SH-SY5Y (cell line): ENCODE results near the gene HIBCH.

Experiments used
- GATA2 ChIP-seq: IDR thresholded peaks from 2 replicates; pipeline ENCODE4 v1.6.1; 2011; ENCODE audit warnings: mild to moderate bottlenecking, low read depth, low read length
- GATA3 ChIP-seq: IDR thresholded peaks from 2 replicates; pipeline ENCODE4 v1.6.1; 2011; ENCODE audit warnings: low read depth, mild to moderate bottlenecking, low read length, moderate library complexity

The HIBCH gene, protein sequence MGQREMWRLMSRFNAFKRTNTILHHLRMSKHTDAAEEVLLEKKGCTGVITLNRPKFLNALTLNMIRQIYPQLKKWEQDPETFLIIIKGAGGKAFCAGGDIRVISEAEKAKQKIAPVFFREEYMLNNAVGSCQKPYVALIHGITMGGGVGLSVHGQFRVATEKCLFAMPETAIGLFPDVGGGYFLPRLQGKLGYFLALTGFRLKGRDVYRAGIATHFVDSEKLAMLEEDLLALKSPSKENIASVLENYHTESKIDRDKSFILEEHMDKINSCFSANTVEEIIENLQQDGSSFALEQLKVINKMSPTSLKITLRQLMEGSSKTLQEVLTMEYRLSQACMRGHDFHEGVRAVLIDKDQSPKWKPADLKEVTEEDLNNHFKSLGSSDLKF

DNA sequence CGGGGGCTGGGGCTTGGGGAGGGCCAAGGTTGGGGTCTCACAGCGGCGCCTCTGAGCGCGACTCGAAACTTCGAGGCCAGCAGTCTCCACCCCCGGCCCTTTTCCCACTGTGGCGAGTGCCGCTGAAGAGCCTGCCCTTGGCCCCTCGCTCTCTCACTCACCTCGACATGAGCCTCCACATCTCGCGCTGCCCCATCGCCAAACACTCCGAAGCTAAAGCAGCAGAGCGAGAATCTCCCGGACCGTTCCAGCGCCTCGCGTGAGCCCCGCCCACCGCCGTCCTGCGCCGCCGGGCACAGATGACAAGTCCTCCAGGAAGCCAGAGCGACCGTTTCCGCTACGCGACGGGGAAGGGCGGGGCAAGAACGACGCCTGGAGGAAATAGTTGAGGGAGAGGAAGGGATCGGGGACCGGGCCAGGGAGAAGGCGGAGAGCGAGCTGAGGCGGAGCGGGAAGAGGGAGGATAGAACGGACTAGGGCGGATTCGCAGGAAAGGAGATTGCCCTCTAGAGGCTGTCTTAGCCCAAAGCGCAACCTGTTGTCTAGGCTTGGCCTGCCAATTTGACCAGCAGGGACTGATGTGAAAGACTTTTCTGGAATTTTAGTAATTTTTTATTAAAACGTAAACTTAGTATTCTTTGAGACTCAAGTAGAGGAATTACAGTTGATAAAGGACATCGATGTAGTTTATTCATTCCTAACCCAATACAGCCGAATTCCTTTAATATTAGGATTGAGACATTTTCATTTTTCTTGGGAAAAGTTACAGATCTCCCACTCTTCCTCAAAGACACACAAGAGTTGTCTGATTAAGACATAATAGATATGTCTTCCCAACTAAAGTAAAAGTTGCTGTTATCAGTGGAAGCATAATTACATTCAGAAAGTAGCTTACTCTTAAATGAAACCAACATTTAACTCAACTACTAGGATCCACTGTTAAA, at the start of gene HIBCH:
HIBCH (minus strand) TSS at position 272 of the 944 bp plus-strand sequence; CDS start at position 196, 76 bp downstream.
- TF ChIP-seq GATA3 (no peak), GATA2 (peak; percentile 17; the same call in 1 of the 2 replicates)

DNA sequence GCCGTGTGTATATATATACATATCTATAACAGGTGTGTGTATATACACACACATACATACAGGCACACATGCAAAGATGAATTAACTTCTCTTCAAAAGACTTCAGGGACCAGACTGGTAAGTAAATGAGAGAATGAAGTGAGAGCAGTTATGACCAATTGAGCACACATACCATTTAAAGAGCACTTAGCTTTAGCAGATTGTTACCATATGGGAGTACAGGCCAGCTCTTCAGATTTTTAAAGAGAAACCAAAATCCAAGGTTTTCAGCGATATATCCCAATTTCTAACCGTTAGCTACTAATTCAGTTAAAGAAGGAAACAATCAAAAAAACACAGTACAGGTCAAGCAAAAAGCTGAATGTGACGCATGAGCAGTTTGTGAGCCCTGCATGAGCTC, 47.5 kb upstream of the HIBCH start:
- TF ChIP-seq GATA3, result no peak
- no peak for TF ChIP-seq GATA2

DNA sequence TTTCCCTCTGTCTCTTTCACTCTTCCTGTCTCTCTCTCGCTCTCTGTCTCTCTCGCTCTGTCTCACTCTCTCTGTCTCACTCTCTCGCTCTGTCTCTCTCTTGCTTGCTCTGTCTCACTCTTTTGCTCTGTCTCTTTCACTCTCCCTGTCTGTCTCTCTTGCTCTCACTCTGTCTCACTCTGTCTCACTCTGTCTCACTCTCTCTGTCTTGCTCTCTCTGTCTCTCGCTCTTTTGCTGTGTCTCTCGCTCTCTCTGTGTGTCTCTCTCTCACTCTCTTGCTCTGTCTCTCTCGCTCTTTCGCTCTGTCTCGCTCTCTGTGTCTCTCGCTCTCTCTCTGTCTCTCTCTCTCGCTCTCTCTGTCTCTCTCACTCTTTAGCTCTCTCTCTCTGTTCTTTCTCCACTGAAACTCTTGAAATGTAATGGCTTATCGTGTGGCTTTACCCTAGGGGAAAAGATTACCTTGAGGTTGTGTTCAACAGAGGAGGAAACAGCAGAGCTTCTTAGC, 46.7 kb upstream of the HIBCH start:
- TF ChIP-seq GATA3 (no peak), GATA2 (no peak)

DNA sequence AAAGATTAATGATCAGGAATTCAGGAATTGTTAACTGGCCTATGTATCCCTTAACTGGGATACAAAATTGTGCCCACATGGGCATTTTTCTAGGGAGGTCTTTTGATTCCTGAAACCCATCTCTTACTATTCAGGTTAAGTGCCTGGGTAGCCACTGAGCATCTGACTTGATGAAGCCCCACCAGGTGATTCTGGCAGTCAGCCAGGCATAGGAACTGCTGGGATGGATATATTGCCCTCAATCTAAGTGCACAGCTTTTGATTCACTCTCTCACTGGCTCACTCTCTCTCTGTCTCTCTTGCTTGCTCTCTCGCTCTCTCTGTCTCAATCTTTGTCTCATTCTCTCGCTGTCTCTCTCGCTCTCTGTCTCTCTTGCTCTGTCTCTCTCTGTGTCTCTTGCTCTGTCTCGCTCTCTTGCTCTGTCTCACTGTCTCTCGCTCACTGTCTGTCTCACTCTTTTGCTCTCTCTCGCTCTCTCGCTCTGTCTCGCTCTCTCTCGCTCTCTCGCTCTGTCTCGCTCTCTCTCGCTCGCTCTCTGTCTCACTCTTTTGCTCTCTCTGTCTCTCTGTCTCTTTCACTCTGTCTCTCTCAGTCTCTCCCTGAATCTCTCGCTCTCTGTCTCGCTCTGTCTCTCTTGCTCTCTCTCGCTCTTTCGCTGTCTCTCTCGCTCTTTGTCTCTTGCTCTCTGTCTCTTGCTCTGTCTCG, 46.0 kb upstream of the HIBCH start:
- TF ChIP-seq GATA2, result no peak
- no peak for TF ChIP-seq GATA3

DNA sequence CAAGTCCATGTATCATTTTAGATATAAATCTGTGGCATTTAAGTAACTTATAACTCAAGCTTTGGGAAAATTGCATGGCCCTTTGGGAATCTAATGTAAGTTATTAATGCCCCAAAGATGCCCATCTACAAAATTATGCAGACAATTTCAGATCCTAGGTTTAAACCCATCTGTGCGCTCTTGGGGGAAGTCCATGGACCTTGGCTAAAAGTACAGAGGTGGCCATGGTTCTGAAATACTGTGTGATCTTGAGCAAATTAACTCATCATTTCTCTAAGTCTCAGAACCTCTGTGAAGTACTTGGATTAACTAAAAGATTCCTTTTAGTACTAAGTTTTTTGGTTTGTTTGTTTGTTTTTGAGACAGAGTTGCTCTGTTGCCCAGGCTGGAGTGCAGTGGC, 43.3 kb upstream of the HIBCH start:
- no peak for TF ChIP-seq GATA2
- TF ChIP-seq GATA3, result no peak

DNA sequence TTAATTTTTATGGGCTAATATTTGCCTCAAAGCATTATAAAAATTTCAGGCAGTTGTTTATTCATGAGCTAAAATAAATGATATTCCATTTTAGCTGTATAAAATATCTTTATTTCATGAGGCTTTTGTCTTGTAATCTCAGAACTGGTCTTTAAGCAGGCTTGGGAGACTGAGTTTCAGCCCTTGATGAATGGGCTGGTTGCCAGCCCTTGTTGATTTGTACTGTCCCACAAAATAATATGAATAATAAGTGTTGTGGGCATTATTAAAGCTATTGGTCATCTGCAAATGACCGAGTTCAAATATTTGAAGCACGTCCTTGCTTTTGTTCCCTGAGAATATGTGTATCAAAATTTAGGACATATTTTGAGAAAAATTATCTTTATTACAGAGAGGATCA, 41.9 kb upstream of the HIBCH start:
- no peak for TF ChIP-seq GATA3
- no peak for TF ChIP-seq GATA2

DNA sequence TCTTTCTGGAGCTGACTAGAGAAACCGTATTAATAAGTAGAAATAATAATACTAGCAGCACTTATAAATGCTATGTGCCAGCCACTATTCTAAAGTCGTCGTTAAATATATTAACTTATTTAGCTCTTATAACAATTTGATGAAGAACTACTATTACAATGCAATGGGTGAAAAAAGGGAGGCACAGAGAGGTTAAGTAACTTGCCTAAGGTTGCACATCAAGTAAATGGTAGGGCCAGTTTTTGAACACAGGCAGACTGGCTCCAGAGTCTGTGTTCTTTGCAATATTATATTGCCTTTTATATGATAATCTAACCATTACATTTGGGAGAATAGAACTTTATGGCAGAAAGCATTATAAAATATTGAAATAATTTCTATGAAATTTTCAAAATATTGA, 41.3 kb upstream of the HIBCH start:
- no peak for TF ChIP-seq GATA3
- no peak for TF ChIP-seq GATA2

DNA sequence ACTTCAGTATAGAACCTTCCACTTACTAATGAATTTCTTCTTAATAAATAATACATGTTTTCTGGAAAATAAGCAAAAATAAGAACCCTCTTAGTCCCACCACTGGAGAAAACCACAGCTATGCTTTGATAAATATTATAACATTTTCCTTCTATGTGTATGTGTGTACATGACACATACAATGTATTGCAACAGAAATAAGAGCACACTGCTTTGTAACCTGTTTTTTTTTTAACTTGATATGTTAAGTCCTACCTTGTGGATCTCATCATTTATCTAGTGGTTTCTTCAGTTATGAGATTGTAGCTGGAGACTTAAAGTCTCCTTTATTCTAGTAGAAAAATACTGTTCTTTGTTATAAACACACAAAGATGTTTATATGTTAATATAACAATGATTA, 40.9 kb upstream of the HIBCH start:
- TF ChIP-seq GATA2, result no peak
- no peak for TF ChIP-seq GATA3

DNA sequence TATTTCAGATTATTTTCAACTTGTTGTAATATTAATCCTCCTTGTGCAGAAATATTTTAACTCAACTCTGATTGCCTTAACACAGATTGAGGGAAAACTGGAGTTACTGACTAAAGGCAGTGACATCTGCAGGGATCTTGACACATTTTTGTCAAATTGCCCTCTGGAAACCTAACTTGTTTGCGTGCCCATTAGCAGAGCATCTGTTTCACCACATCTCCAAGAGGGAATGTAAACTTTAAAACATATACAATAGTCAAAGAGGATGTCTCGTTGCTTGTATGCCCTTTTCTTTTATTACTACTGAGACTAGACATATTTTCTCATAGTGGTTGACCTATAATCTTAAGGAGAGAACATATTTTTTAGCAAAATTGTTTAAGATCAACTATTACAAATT, 38.0 kb upstream of the HIBCH start:
- TF ChIP-seq GATA2 (no peak), GATA3 (no peak)

DNA sequence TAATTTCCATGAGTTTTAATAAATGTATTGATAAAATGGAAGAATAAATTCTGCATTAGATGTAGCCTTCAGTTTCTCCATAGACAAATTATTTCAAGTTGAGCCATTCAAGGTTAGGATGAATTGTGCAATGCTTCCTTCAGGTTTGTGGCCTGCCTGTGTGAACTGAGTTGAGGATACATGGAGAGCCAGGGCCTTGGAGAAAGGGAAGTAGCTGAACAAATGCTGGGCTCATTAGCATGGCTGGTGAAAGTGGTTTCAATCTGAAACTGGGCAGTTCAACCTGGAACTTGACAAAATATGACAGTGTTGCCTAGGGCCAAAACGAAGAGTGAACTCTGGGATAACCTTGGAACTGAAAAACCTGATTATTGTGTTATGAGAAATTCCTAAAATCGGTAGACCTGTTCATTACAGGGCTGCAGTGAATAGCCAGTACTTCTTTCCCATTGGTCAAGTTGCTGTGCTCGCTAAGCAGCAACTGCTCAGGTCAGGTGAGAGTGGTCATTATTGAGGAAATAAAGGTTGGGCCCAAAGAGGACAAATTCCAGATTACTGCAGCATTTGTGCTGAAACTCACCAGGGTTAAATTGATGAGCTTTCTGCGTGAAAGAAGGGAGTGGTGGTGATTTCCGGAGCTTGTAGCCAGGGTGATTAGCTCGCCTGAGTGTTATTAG, 36.5 kb upstream of the HIBCH start:
- TF ChIP-seq GATA2 (no peak), GATA3 (no peak)

DNA sequence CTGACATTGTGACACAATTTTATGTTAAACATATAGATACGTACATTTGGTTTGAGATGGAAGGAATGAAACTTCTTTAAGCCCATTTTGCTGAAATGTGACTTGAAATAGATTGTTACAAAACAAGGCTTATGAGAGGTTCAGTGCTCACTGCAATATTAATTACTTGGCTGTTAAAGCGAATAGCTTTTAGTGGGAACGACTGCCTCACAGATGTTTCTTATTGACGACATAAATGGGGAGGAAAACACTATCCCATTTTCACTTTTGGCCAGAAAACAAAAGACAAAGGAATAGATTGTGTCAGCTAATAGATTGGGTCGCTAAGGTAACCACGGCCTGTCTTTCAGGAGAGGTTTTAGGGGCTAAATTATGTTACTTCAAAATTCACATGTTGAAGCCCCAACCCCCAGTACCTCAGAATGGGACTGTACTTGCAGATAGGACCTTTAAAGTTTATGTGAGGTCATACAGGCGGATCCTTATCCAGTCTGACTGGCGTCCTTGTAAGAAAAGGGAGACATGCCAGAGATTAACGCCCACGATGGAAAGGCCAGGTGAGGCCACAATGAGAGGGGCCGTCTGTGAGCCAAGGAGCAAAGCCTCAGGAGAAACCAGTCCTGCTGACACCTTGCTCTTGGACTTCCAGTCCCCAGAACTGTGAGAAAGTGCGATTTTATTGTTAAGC, 34.5 kb upstream of the HIBCH start:
- TF ChIP-seq GATA2 (no peak), GATA3 (no peak)

DNA sequence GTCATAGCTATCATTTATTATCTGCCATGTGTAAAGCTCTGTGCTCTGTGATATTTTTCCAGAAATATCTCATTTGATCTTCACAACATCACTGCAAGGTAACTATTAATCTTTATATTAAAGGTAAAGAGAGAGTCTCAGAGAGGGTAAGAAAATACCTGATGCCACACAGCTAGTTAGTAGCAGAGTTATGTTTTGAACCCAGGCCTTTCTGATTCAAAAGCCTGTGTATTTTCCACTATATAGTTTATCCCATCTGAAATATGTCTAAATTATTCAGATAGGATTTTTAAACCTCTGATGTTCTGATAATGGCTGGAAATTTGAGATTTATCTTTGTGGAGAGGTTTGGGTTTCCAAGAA, 33.9 kb upstream of the HIBCH start:
- TF ChIP-seq GATA3, result no peak
- no peak for TF ChIP-seq GATA2
